HG03442 (cell line): ENCODE data around the gene MAGI3.

Experiments used
- ATAC-seq: cut with Tn5 transposase; IDR thresholded peaks from one replicate; pipeline ENCODE4 v1.9.1; 2021; ENCODE audit warnings: mild to moderate bottlenecking, moderate library complexity; ENCODE audit not compliant: unreplicated experiment

MAGI3 gene

GRCh38 chr1:113652771-113653170 lies 262.5 kb downstream of the MAGI3 start:
- ATAC-seq: no peak

GRCh38 chr1:113653741-113654140 lies 263.4 kb downstream of the MAGI3 start:
- ATAC-seq: no peak

- no peak for ATAC-seq
These were observed 264.6 kb downstream of the MAGI3 start for GRCh38 chr1:113654883-113655282.

- ATAC-seq: no peak
These were observed 266.8 kb downstream of the MAGI3 start for GRCh38 chr1:113657126-113657525.

GRCh38 chr1:113657556-113658063 lies 267.3 kb downstream of the MAGI3 start:
- ATAC-seq: no peak

- no peak for ATAC-seq
These were observed 268.7 kb downstream of the MAGI3 start for GRCh38 chr1:113659035-113659434.

GRCh38 chr1:113659556-113659955 lies 269.2 kb downstream of the MAGI3 start:
- no peak for ATAC-seq

- ATAC-seq: no peak
These were observed 269.8 kb downstream of the MAGI3 start for GRCh38 chr1:113660088-113660487.

- ATAC-seq: no peak
These were observed 271.8 kb downstream of the MAGI3 start for GRCh38 chr1:113662101-113662500.

GRCh38 chr1:113663165-113663951 lies 273.0 kb downstream of the MAGI3 start:
- no peak for ATAC-seq

GRCh38 chr1:113665071-113665470 lies 274.8 kb downstream of the MAGI3 start:
- no peak for ATAC-seq

GRCh38 chr1:113666126-113666525 lies 275.8 kb downstream of the MAGI3 start:
- ATAC-seq: no peak

- ATAC-seq: no peak
These were observed 279.7 kb downstream of the MAGI3 start for GRCh38 chr1:113669988-113670387.

- ATAC-seq: no peak
These were observed 280.3 kb downstream of the MAGI3 start for GRCh38 chr1:113670650-113671049.

- ATAC-seq: no peak
These were observed 282.2 kb downstream of the MAGI3 start for GRCh38 chr1:113672491-113672890.

GRCh38 chr1:113674591-113674990 lies 284.3 kb downstream of the MAGI3 start:
- no peak for ATAC-seq

GRCh38 chr1:113675302-113675701 lies 285.0 kb downstream of the MAGI3 start:
- ATAC-seq: no peak

GRCh38 chr1:113676524-113676923 lies 286.2 kb downstream of the MAGI3 start:
- ATAC-seq: no peak

GRCh38 chr1:113677250-113678158 lies 287.2 kb downstream of the MAGI3 start:
- ATAC-seq: peak; percentile 50

GRCh38 chr1:113678159-113678469 lies 287.8 kb downstream of the MAGI3 start:
- no peak for ATAC-seq

- ATAC-seq: no peak
These were observed 291.5 kb downstream of the MAGI3 start for GRCh38 chr1:113681596-113682337.
